GM18508 (cell line): Measurements from ENCODE around the gene PDLIM5.

Experiments used
- ATAC-seq: cut with Tn5 transposase; IDR thresholded peaks from one replicate; pipeline ENCODE4 v1.9.1; 2021; ENCODE audit warnings: moderate number of reproducible peaks; ENCODE audit not compliant: insufficient read depth, unreplicated experiment

The PDLIM5 gene

GRCh38 chr4:94523033-94523580 is 71.4 kb downstream of the PDLIM5 start:
- no peak for ATAC-seq

DNA sequence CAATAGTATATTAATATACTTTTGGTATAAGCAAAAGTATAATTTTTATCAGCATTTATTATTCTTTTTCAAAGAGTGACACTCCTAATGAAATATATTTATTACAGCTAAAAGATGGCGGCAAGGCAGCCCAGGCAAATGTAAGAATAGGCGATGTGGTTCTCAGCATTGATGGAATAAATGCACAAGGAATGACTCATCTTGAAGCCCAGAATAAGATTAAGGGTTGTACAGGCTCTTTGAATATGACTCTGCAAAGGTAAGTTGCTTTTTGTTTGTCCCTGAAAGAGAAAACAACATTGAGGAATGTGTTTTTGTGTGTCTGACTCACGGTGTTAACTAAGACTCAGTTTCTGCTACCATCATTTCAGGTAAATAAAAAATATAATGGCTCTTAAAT is 71.9 kb downstream of the PDLIM5 start:
- ATAC-seq, result no peak

GRCh38 chr4:94525993-94526728 is 74.4 kb downstream of the PDLIM5 start:
- peak; percentile 55 for ATAC-seq

- ATAC-seq, result no peak
Observed at GRCh38 chr4:94527556-94528233, 76.0 kb downstream of the PDLIM5 start.

GRCh38 chr4:94528792-94529451 is 77.2 kb downstream of the PDLIM5 start:
- ATAC-seq, result no peak

DNA sequence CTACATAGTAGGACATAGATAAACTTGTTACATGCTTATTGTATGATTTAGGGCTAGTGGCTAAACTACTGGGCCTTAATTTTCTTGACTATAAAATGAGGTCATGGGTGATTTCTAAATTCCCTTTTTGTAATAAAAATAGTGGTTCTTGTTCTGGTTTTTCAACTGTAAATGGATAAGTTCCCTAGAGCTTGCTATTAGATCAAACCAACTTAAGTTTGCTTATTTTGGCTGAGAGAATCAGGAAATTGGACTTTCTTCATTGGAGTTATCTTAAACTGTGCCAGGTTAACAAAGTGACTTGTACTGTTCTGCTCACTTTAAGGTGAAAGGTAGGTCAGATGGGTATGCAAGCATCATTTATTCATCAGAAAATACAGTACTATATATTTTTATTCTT is 78.3 kb downstream of the PDLIM5 start:
- ATAC-seq, result no peak

DNA sequence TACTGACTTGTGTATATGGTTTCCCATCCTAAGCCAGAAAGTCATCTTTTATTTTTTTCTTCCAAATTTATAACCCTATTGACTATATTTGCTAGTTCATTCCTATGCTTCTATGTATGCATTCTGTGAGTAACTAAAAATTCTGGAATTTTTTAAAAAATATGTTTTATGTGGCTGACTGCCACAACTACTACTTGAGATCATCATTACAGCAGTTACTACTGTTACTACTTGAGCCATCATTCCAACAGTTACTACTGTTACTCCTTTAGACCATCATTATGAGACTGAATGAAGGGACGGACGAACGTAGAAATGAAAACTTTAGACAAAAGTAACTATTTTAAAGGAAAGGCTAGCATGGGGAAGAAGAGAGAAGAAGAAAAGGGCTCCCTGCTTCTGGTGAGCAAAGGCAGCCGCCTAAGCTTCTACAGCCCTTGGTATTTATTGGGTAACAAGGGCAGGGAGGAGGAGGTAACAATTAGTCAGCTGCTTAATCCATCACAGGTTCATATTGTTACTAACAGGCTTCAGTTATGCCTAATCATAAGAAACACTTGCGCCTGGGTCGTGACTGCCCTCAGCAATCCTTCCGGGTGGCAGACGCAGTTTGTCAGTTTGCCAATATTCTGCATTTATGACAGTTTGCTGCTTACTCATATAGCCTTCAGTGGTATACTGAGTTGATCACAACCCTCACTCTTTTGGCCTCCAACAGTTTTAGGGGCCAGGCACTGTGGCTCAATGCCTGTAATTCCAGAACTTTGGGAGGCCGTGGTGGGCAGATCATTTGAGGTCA is 80.4 kb downstream of the PDLIM5 start:
- no peak for ATAC-seq

DNA sequence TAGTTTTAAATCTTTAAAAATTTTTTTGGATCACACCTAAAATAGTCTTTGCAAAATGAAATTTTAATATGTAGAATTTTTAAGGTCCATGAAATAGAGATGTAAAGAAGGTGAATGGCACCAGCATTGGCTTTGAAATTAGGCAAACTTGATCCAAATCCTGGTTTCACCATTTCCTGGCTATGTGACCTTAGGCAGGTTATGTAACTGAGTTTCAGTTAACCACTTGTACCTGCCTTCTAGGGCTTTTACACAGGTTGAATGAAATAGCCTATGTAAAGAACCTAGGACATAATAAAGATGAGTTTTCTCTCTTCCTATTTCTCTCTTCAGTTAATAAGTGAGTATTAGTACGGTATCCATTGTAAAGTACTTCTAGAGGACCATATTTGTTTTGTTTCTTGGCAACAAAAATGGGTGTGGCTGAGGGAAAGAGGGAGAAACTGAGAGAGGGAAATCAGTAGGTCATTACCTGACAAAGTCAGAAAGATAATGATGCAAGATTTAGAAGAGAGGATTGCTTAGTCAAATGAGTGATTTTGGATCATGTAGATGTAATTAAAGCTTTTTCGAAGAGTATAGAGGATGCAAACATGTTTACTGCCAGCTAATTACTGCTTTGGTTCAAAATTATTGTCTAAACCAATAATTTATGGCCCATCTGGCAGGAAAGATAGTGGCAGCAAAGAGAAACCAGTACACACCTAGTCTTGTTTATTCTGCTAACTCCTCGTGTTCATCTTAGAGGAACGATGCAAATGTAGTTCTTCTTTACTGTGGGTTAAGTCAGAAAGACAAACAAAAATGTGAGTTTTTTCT is 81.9 kb downstream of the PDLIM5 start:
- no peak for ATAC-seq

GRCh38 chr4:94534401-94535312 is 82.9 kb downstream of the PDLIM5 start:
- ATAC-seq, result peak; percentile 91

- no peak for ATAC-seq
Observed at GRCh38 chr4:94536049-94536448, 84.3 kb downstream of the PDLIM5 start.

DNA sequence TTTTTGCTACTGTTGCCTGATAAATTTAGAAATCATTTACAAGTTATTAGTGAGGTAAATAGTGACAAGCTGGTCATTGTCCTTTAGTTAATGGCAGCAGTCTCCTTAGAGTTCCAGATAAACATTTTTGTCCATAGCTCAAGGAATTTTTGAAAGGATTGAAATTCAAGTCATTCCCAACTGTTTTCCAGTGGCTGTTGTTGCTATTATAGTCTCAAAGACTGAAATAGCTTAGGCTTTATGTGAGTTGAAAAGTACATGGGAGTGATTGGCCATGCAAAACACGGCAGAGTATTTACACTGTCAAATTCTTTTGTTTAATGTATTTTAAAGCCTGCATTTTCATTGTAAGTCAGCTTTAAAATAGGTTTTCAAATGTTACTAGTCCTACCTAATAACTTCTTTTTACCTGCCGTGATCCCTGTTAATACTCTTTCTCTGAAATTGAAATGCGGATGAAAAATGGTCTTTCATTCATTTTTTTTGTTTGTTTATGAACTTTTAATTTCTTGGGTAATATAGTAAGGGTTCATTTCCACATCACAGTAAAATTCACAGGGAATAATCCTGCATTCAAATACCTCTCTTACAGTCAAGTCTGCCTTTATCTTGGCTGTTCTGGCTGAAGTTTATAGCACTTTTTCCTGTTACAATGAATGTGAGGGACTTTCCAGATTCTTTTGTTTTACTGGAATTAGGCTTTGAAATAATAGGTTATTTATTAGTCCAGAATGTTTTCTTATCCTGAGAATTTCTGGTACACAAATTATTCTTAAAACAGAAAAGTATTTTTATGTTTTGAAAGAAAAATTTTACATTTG is 85.1 kb downstream of the PDLIM5 start:
- no peak for ATAC-seq

- no peak for ATAC-seq
Observed at GRCh38 chr4:94537921-94538628, 86.3 kb downstream of the PDLIM5 start.

GRCh38 chr4:94540476-94540875 is 88.7 kb downstream of the PDLIM5 start:
- no peak for ATAC-seq

- ATAC-seq, result no peak
Observed at GRCh38 chr4:94544811-94545210, 93.1 kb downstream of the PDLIM5 start.

GRCh38 chr4:94545296-94545695 is 93.6 kb downstream of the PDLIM5 start:
- no peak for ATAC-seq

- ATAC-seq, result no peak
Observed at GRCh38 chr4:94546949-94547348, 95.2 kb downstream of the PDLIM5 start.

DNA sequence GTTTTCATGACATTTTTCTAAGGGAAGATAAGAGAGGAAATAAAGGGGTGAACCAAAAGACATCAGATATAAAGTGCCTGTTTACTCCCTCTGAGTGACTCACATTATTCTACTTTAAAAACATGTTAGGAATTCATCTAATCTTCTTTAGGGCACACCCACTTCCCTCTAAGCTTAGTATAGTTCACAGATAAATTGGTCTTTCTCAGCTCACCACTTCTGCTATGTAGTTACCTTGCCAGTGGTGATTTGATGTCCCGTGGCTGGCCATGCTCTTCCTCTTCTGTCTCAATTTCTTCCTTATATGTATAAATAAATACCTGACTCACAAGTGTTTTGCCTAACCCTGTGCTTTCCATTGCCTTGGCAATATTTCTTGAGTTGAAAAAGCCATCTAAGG is 96.8 kb downstream of the PDLIM5 start:
- ATAC-seq, result no peak
